Ishikawa (cell line): ENCODE measurements around the gene ALOX5AP.

Experiments used
- CREB1 ChIP-seq: IDR thresholded peaks from 2 replicates; pipeline ENCODE4 v1.6.1; 2012; ENCODE audit warnings: low read depth
- EP300 ChIP-seq: IDR thresholded peaks from 2 replicates; pipeline ENCODE4 v1.6.1; 2012; ENCODE audit warnings: borderline replicate concordance
- TAF1 ChIP-seq: IDR thresholded peaks from 2 replicates; pipeline ENCODE4 v1.6.1; 2012; ENCODE audit warnings: low read depth, mild to moderate bottlenecking
- TEAD4 ChIP-seq: IDR thresholded peaks from 2 replicates; pipeline ENCODE4 v1.6.1; 2012
- YY1 ChIP-seq: IDR thresholded peaks from 2 replicates; pipeline ENCODE4 v1.6.1; 2012; ENCODE audit warnings: low read depth
- TF ChIP-seq, protein P1 (sequence below): IDR thresholded peaks from 2 replicates; pipeline ENCODE4 v1.6.1; 2012; ENCODE audit warnings: low read depth, mild to moderate bottlenecking

DNA sequence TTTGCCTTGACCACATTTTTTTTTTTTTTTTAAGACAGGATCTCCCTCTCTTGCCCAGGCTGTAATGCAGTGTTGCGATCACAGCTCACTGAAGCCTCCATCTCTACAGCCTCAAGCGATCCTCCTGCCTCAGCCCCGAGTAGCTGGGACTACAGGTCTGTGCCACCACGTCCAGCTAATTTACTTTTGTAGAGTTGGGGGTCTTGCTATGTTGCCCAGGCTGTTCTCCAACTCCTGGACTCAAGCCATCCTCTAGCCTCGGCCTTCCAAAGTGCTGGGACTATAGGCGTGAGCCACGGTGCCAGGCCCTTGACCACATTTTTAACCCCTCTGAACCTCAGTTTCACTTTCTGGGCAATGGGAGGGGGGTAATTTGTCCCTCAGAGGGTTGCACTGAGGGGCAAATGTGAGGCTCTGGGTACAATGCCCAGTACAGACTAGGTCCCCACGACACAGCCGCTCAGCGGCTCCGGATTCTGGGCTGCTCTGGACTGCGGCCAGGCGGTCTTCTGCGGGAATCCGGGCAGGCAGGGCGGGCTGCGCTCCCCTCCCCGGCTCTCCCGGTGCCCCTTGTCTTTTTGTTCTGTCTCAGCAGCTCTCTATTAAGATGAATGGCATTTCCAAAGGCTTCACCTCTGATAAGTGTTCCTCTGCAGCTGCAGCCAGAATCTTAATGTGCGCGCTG is 3.8 kb upstream of the ALOX5AP start:
- TF ChIP-seq TAF1 (no peak), EP300 (no peak), TEAD4 (no peak), YY1 (no peak), CREB1 (no peak)
- TF ChIP-seq, protein P1, sequence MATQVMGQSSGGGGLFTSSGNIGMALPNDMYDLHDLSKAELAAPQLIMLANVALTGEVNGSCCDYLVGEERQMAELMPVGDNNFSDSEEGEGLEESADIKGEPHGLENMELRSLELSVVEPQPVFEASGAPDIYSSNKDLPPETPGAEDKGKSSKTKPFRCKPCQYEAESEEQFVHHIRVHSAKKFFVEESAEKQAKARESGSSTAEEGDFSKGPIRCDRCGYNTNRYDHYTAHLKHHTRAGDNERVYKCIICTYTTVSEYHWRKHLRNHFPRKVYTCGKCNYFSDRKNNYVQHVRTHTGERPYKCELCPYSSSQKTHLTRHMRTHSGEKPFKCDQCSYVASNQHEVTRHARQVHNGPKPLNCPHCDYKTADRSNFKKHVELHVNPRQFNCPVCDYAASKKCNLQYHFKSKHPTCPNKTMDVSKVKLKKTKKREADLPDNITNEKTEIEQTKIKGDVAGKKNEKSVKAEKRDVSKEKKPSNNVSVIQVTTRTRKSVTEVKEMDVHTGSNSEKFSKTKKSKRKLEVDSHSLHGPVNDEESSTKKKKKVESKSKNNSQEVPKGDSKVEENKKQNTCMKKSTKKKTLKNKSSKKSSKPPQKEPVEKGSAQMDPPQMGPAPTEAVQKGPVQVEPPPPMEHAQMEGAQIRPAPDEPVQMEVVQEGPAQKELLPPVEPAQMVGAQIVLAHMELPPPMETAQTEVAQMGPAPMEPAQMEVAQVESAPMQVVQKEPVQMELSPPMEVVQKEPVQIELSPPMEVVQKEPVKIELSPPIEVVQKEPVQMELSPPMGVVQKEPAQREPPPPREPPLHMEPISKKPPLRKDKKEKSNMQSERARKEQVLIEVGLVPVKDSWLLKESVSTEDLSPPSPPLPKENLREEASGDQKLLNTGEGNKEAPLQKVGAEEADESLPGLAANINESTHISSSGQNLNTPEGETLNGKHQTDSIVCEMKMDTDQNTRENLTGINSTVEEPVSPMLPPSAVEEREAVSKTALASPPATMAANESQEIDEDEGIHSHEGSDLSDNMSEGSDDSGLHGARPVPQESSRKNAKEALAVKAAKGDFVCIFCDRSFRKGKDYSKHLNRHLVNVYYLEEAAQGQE, result no peak
